ENCODE results near the gene ATXN1. TPM values are rescaled to one million over a fixed set of nuclear protein-coding genes. Genes with fewer than 3 reads are reported as not detected.
A peak's percentile ranks its signal among the peaks of the same experiment; 100 is the strongest.

The ATXN1 gene
- total and polyA plus RNA-seq, 2 experiments from 2014 or later: 4.8 to 9.1 TPM

- TF ChIP-seq CTCF (conservative IDR thresholded peaks at IDR 0.05; ENCODE audit: low read depth in 2 of 2): peak in 1 of 2 experiments; percentile 20; a peak in 2 of 4 replicates
- TF ChIP-seq JUNB (IDR thresholded peaks at IDR 0.05; ENCODE audit: unreplicated experiment): no peak
- H3K9me2 ChIP-seq (ENCODE audit: insufficient read depth): peaks cover 5% of the 10 kb centered on the region; the same call in 1 of the 2 replicates
- no peak overlapping the region for H3K4me3 Mint-ChIP-seq
- ATAC-seq: no peak
- H3K4me3 ChIP-seq: no peak overlapping the region
- no peaks in the 10 kb centered on the region for H3K9me3 Mint-ChIP-seq
- H3K27ac ChIP-seq (ENCODE audit: low read depth): no peak overlapping the region
- no peaks in the 10 kb centered on the region for H3K4me1 ChIP-seq (ENCODE audit: insufficient read depth)
- H3K4me2 ChIP-seq: no peak overlapping the region
- no peaks in the 10 kb centered on the region for H3K79me2 ChIP-seq (replicated peaks; ENCODE audit: insufficient read depth)
- H3K27ac Mint-ChIP-seq: no peak overlapping the region
- no peaks in the 10 kb centered on the region for H3K36me3 ChIP-seq (ENCODE audit: insufficient read depth)
- H3K36me3 Mint-ChIP-seq (ENCODE audit: low read depth): no peaks in the 10 kb centered on the region; the same call in 2 of the 3 replicates
- H3K27me3 ChIP-seq (ENCODE audit: insufficient read depth): no peaks in the 10 kb centered on the region
- H3K27me3 Mint-ChIP-seq (ENCODE audit: insufficient read depth, low read depth, poor library complexity): peaks cover 7% of the 10 kb centered on the region
- H4K20me1 ChIP-seq (replicated peaks; ENCODE audit: insufficient read depth): no peaks in the 10 kb centered on the region
- peaks cover 4% of the 10 kb centered on the region; the same call in 1 of the 3 replicates for H3K4me1 Mint-ChIP-seq
- DNase-seq (ENCODE audit: low spot score): no peak
- no peaks in the 10 kb centered on the region for H3F3A ChIP-seq (replicated peaks; ENCODE audit: low read depth)
- no peak overlapping the region for H2AFZ ChIP-seq
Observed at GRCh38 chr6:16403831-16404230, 357.4 kb downstream of the ATXN1 start.

- no peaks in the 10 kb centered on the region for H3F3A ChIP-seq (replicated peaks; ENCODE audit: low read depth)
- H2AFZ ChIP-seq: no peak overlapping the region
- no peak overlapping the region for H3K4me3 Mint-ChIP-seq
- peaks cover 6% of the 10 kb centered on the region; the same call in 1 of the 3 replicates for H3K4me1 Mint-ChIP-seq
- no peaks in the 10 kb centered on the region for H4K20me1 ChIP-seq (replicated peaks; ENCODE audit: insufficient read depth)
- H3K79me2 ChIP-seq (replicated peaks; ENCODE audit: insufficient read depth): no peaks in the 10 kb centered on the region
- ATAC-seq: no peak
- no peak overlapping the region for H3K27ac ChIP-seq (ENCODE audit: low read depth)
- peaks cover 6% of the 10 kb centered on the region; the same call in 1 of the 2 replicates for H3K4me1 ChIP-seq (ENCODE audit: insufficient read depth)
- H3K27ac Mint-ChIP-seq: no peak overlapping the region
- H3K36me3 Mint-ChIP-seq (ENCODE audit: low read depth): no peaks in the 10 kb centered on the region; the same call in 2 of the 3 replicates
- DNase-seq (ENCODE audit: low spot score): no peak
- no peaks in the 10 kb centered on the region for H3K27me3 ChIP-seq (ENCODE audit: insufficient read depth)
- no peak overlapping the region for H3K4me3 ChIP-seq
- no peak overlapping the region for H3K4me2 ChIP-seq
- no peaks in the 10 kb centered on the region for H3K36me3 ChIP-seq (ENCODE audit: insufficient read depth)
- no peaks in the 10 kb centered on the region for H3K9me3 Mint-ChIP-seq
- peaks cover 5% of the 10 kb centered on the region; the same call in 1 of the 2 replicates for H3K9me2 ChIP-seq (ENCODE audit: insufficient read depth)
- H3K27me3 Mint-ChIP-seq (ENCODE audit: insufficient read depth, low read depth, poor library complexity): peaks cover 4% of the 10 kb centered on the region
- TF ChIP-seq CTCF (conservative IDR thresholded peaks at IDR 0.05; ENCODE audit: low read depth in 2 of 2): no peak
- no peak for TF ChIP-seq ZNF331 (CRISPR knock-in tag; IDR thresholded peaks at IDR 0.05; ENCODE audit: low read depth)
- TF ChIP-seq EZH2 (IDR thresholded peaks at IDR 0.05; ENCODE audit: low read depth, unreplicated experiment): no peak
- no peak for TF ChIP-seq POLR2AphosphoS5 (IDR thresholded peaks at IDR 0.05; ENCODE audit: low read depth)
- TF ChIP-seq NANOG (IDR thresholded peaks at IDR 0.05; ENCODE audit: borderline replicate concordance): no peak
- TF ChIP-seq CREB1 (CRISPR knock-in tag; IDR thresholded peaks at IDR 0.05; ENCODE audit: low read depth): no peak
- TF ChIP-seq ETS1 (IDR thresholded peaks at IDR 0.05): no peak
Observed at GRCh38 chr6:16402581-16402900, 358.7 kb downstream of the ATXN1 start.

Data from GM23338 (cell line).